ENCODE results near the gene GNG10.
"Not testable (repeated sequence)": the region's sequence is repeated elsewhere in the genome, so short reads cannot be mapped to it uniquely, and the experiment has no call there.

The GNG10 gene

DNA sequence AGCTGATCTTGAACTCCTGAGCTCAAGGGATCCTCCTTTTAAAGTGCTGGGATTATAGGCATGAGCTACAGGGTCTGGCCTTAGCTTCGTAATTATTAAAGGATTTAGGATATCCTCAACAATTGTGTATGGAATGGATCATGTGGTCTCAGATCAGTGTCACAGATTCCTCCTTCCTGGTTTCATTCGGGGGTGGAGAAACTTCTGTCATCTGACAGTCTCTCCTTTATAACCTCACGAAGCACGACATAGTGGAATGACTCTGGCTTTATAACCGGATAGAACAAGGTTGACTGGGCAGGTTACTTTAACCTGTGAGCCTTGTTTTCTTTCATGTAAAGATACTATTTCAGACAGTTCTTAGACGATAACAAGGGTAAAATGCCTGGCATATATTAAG is 4.4 kb upstream of the GNG10 start:
- DNase-seq: no peak

DNA sequence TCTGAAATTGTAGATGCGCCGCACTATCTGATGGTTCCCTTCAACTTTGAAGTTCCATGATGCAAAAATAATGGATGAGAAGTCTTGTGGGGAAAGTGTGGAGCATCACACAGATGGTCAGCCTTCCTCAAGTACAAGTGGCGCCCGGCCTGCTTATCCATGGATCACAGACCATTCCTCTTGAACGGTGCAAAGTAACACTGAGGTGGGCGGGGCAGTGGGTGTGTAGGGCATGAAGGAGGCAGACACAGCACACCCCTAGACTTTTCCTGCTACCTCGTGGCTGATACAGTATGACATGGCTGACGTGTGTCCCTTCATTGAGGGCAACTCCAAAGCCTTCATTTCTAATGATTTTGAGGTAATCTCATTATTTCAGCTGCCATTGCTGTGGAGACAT is 2.5 kb upstream of the GNG10 start:
- DNase-seq: no peak

DNA sequence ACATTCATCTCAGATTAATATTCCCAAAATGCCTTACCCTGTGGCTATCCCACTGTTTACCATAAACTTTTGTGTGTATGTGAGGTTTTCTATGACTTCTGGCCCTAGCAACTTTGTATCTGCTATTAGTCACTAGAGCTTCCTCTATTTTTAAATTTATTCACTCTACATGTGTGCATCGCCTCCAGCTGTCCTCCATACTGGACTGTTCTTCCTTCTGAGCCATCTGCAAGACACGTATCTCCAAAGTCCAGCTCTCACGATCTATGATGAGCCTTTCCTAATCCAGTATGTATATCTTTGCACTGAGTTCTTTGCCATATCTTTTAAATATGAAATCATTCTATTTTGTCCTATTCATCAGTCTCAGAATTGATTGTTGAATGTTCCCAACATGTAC is 1.7 kb upstream of the GNG10 start:
- no peak for DNase-seq

DNA sequence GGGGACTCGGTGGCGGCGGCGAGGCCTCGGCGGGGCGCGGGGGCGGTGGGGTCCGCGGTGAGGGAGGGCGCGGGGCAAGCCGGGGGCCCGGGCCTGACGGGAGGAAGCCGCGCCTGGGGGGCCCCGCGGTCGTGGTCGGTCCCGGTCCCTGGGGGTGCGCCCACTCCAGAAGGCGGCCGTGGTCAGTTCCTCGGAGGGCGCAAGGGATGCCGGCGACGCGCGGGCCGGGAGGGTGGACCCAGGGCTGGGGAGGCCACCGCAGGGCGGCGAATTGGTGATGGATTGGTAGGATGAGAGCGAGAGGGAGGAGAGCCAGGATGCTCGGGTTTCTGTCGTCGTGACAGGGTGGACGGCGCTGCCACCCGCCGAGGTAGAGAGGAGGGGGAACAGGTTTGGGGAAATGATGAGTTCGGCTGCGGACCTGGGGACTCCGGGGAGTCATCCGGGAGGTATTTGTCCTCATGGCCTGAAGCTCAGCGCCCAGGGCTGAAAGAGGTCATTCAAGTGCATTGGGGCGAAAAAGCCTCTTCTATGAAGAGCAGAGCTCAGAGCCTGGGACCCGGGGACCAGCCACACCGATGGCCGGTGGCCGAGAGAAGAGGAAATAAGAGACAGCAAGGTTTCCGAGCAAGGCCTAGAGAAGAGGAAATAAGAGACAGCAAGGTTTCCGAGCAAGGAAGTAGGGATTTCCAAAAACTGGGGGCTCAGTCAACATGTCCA is 557 bp downstream of the GNG10 start:
- peak; percentile 33 for DNase-seq

DNA sequence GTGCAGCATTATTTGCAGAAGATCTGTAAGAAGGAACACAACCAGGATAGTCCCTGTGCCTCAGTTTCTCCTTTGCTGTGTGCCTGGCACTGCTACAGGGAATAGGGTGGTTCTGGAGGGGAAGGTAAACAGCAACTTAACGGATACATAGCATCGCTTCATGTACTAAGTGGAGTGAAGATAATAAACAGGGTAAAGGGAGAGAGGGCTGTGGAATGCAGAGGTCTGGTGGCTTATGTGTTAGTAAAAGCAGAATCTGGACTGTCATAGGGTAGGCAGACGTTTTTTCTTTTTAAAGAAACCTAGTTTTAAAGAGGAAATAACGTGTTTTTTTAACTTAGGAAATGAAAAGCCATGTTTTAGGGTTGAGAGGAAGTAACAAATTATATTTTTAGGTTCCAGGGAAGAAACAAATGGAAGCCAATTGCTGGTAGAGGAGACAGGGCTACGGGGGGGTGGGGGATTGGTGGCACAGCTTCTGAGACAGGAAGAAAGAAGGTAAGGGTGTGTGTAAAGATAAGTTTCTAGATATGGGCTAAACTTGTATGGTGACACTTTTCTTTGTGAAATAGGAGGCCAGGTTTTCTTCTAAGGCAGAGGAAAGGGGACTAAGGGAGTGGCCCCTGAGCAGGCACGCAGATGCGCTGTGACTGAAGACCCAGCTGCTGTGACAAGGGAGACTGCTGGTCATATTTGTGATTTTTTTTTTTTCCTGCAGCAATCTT is 1.3 kb downstream of the GNG10 start:
- no peak for DNase-seq

DNA sequence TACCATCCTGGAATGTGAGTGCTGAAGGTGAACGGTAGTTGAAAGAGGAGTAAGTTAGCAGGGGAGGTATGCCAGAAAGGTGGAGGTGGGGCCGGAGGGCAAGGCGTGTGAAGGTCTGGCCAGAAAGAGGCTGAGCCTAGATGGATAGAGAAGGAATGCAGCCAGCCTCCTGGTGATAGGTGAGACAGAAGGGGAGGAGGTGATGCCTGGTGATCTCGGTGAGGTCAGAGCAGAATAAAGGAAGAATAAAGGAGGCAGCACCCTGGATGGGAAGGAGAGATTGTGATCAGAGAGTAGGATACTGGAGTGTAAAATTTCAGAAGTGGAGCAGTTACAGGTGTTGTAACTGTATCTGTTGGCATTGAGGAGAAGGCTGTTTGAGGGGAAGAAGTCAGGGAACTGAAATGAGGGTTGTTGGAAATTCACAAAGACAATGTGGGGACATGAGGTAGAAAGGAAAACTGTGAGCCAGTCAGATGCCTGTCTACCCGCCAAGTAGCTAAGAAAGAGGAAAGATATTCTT is 2.0 kb downstream of the GNG10 start:
- no peak for DNase-seq

DNA sequence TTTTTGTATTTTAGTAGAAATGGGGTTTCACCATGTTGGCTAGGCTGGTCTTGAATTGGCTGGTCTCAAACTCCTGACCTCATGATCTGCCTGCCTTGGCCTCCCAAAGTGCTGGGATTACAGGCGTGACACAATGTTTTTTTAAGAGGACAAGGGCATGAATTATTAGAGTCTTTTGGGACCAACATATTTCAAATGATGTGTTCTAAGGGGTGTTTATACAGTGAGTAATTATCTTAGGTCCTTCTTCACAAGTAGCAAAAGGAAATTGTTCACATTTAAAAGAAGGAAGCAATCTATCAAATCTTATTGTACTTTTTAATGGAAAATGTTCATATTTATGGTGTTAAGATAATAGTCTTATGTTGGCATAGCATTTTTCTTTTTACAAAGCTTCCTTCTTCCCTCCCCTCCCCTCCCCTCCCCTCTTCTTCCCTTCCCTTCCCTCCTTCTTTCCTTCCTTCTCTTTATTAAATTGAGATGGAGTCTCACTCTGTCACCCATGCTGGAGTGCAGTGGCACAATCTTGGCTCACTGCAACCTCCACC is 6.7 kb downstream of the GNG10 start:
- no peak for DNase-seq

DNA sequence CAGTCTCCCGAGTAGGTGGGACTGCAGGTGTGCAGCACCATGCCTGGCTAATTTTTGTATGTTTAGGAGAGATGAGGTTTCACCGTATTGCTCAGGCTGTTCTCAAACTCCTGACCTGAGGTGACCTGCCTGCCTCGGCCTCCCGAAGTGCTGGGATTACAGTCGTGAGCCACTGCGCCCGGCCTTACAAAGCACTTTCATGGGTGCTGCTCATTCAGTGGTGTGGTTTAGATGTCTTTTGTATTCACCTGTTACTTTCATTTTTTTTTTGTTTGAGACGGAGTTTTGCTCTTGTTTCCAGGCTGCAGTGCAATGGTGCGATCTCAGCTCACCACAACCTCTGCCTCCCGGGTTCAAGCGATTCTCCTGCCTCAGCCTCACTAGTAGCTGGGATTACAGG is 7.2 kb downstream of the GNG10 start:
- not testable (repeated sequence) for DNase-seq

DNA sequence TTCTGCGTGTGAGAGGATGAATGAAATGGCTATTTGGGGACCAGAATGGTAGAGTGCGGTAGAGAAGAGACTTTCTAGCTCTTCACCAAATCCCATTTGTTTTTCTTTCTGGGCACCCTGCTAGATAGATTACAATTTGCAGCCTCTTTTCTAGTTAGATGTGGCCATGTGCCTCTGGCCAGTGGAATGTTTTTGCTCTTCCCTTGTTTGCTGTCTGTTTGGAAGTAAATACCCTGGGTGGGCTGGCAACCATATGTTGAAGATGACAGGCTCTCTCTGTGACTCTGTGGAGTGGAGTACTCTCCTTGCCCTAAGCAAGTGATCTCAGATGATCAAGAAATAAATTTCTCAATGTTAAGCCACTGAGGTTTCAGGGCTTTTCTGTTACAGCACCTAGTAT is 12.9 kb downstream of the GNG10 start:
- no peak for DNase-seq

DNA sequence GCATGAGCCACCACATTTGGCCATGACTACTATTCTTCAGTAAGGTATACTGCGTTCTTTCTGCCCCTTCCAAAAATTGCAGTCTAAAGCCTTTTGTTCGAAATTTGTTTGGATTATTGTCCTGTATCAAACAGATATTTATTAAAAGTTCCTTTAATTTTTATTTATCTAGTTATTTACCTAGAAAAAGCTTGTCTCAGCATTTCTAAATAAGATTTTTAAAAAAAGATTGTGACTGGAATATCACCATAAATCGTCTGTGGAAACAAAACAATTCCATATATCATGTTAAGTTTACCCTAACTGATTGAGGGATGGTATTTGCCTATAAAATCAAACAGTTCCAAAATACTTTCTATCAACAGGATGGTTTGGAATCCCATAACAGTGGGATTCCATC is 14.7 kb downstream of the GNG10 start:
- DNase-seq: no peak

DNA sequence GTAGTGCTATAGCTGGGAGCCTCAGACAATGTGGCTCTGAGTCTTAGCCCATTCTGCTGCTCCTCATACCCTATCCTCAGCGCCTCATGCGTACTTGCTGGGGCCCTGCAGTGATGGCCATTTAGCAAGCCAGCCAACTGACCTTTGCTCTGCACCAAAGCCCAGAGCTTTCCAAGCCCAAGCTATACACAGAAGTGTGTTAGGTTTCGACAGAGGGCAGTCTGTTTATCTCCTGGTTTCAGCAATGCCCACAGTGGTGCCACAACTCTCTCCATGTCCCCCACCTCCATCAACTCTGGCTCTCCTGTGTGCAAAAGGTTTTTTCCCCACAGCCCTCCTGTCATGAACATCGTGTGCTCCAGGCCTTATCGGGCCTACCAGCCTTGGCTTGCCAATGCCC is 16.9 kb downstream of the GNG10 start:
- no peak for DNase-seq

DNA sequence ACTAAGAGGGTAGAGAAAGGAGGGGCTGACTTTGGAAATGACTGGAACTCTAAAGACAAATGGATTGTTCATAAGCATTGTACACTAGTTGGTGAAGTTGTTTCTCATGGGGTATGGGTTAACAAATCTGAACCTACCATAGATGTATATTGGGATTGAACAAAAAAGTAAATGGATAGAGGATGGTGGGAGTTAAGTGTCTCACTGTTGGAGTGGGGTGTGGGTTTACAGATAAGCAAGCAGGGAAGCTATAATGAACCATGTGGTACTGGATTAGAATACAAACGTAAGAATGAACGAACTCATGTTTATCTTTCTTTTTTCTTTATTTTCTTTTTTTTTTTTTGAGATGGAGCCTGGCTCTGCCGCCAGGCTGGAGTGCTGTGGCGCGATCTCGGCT is 17.8 kb downstream of the GNG10 start:
- no peak for DNase-seq

DNA sequence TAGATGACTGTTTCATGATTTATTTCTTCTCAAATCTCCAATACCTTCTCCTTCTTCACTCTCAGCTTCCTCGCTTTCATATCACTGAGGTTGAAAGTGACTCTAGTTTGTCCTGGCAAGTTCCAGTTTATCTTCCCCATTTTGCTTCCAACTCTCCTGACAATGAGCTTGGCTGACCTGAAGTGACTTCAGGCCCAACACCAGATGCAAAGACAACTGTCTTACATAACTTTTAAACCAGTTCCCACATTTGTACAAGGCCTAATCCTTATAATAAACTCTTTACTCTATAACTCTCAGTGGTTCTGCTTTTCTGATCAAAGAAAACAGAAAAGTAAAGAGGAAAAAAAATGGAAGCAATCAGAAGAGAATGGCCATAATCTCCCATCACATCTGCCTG is 22.0 kb downstream of the GNG10 start:
- no peak for DNase-seq

DNA sequence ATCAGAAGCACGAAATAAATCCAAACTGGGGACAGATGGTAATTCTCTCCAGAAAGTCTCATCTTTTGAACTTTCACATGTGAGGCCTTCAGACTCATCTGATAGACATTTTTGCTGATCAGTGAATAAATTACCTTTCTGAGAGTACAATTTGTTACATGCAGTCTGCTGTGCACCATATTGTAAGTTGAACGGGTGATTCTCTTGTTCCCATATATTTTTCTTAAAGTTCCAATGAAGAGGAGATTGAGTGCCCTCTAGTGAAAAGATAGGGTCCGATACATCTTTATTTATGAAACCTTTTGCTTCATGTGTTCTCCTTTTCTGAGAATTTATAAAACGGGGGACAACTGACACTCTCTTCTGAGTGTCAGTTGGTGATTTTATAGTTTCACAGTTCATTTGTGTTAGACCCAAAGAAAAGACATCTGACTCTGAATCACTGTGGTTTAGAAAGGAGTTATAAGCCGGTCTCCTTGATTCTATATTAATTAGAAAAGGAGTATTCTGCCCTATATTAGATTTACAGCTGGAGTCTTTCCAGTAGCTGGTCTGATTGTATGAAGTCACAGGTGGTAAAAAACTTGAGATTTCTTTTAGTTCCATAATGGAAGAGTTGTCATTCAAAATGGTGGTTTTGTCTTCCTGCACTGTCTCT is 30.4 kb downstream of the GNG10 start:
- DNase-seq: peak; percentile 55

DNA sequence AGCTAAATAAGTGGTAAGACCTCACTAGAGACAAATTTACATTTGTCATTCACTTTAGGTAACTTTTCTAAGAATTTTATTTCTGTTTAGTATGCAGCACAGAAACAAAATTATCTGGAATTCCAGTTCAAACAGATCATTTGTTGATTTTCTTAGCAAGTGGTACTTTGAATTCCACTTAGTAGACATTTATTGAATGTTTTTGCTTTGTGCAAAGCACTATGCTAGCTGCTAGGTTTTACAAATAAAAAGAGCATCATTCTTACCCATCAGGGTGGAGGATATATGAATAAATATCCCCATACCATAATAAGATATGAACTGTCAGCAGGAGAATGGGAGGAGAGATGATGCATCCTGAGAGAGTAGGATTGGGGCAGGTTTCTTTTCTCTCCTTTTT is 35.4 kb downstream of the GNG10 start:
- no peak for DNase-seq

DNA sequence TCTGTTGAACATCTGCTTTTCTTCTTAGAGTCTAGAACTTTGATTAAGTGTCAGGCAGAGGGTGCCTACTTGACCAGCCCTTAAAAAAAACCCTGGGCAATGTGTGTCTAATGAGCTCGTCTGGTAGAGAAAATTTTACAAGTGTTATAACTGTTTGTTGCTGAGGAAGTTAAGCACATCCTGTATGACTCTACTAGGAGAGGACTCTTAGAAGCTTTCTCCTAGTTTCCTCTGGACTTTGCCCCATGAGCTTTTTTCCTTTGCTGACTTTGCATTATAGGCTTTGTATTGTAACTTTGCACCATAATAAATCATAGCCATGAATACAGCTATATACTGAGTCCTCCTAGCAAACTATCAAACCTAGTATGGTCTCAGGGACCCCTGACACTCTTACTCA is 39.4 kb downstream of the GNG10 start:
- DNase-seq: no peak

DNA sequence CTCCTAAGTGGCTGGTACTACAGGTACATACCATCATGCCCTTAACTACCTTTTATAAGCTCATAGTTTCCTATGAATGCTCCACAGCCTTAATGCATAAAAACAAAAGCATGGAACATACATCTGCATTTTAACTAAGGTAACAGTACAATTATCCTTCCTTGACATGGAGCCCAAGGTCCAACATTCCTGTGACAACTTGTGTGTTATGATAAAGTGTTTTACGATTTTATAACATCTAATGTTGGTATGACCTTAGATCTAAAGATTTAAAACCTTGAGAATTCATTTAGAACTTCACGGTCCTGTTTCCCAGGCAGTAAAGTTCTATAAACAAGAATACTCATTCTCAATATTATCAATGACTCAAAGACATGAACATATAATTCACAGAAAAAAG is 43.1 kb downstream of the GNG10 start:
- no peak for DNase-seq

DNA sequence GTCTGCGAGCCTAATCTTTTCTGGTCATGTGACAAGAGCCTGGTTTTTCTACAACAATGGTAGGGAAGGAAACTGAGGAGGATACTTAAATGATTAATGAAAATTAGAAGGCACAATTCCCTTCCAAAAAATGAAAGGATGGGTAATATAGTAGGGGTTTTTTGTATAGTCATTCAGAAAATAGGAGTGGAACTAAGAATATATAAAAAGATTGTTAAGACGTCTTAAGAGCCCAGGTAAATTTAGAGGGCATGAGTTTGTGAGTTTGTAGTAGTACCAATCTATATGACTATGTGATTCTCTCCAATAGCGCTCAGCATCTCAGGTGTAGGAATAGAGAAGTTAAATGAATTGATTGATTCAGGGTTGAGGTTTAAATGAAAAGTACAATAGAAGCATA is 50.1 kb downstream of the GNG10 start:
- no peak for DNase-seq

DNA sequence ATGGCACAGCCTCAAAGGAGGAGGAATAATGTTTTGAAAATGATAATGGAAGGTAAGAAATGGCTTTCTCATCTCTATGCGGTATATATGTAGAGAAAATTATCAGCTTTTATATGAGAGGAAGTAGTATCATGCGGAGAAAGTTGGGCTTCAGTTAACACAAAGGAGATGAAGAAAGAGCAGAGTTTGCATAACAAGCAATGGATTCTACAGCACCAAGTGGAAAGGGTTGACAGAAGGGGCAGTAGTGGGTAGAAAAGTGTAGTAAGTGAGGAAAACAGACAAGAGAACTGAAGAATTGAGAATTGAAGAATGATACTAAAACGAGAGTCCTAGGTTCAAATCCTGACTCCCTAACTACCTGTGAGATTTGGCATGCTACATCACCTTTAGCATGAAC is 51.0 kb downstream of the GNG10 start:
- no peak for DNase-seq

DNA sequence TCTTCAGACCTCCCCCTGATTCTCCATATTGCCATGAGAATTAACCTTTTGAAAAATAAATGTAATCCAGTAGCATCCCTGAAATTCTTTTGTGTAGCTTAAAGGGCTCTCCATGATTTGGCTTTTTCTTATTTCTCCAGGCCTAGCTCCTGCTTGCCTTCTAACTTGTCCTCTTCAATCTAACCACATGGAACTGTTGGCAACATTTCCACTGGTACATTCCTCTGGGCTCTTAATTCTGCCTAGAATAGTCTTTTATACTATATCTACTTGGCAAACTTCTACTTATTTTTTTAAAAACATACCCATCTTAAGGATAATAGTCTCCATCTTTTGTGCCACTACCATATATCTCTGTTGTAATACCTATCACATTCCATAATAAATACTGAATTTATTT is 54.1 kb downstream of the GNG10 start:
- no peak for DNase-seq

DNA sequence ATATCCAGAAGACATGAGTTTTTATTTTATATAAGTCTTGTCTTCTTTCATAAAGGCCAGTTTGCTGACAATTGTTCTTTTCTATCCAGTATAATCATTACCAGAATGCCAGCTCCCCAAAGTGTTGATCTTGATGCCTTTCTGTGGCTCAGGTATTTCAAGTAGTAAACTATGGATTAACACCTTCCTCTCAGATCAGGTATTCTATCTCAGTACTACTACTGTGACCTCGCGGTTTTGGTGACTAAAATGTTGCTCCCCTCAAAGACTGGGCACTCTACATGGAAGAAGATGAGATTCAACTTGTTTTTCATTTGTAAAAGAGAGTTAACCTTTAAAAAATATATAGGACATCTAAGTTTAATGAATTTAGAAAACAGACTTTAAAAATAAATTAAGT is 58.1 kb downstream of the GNG10 start:
- no peak for DNase-seq

Data from HCEC 1CT (cell line).